Measurements from ENCODE around the gene CRYBA2.

- TF ChIP-seq CTCF (conservative IDR thresholded peaks at IDR 0.05; ENCODE audit: low read depth, low read length) (no peak), EZH2 (IDR thresholded peaks at IDR 0.05; ENCODE audit: low read length, unreplicated experiment) (no peak)
Measured at GRCh38 chr2:219024059-219024458, 30.8 kb upstream of the CRYBA2 start.

Measured in PC-3 (cell line).